HepG2 (cell line): ENCODE measurements around the gene SLC25A45. TPM values are rescaled to one million over a fixed set of nuclear protein-coding genes. Genes with fewer than 3 reads are reported as not detected.

Source experiments
- ARNTL ChIP-seq: sonication (generic); formaldehyde crosslinking; IDR thresholded peaks from 2 replicates; pipeline ENCODE4 v1.4.0; 2020; ENCODE audit warnings: mild to moderate bottlenecking, missing genetic modification reagents
- DDIT3 ChIP-seq: sonication (generic); formaldehyde crosslinking; IDR thresholded peaks from 2 replicates; pipeline ENCODE4 v1.4.0; 2020; ENCODE audit warnings: mild to moderate bottlenecking, missing genetic modification reagents
- DNMT3B ChIP-seq: conservative IDR thresholded peaks from 2 replicates; pipeline ENCODE4 v1.6.1; 2016; ENCODE audit warnings: missing biosample characterization, control low read depth
- EP300 ChIP-seq, 3 experiments: sonication (generic) in 1 of 3; formaldehyde crosslinking in 1 of 3; IDR thresholded peaks; 2 replicates each; pipeline versions ENCODE4 v1.5.1 to v1.6.1; 2011 to 2020; ENCODE audit warnings: low read depth in 2 of 3, low read length in 2 of 3, borderline replicate concordance in 1 of 3, improper control_type of control experiment in 1 of 3, mild to moderate bottlenecking in 1 of 3, missing genetic modification reagents in 1 of 3, moderate library complexity in 1 of 3
- MAZ ChIP-seq, 2 experiments: sonication (generic) in 1 of 2; formaldehyde crosslinking in 1 of 2; IDR thresholded peaks; 2 replicates each; pipeline versions ENCODE4 v1.5.0 to v1.6.1; 2012 to 2020; ENCODE audit warnings: low read depth in 2 of 2, mild to moderate bottlenecking in 2 of 2, borderline replicate concordance in 1 of 2, improper control_type of control experiment in 1 of 2, low read length in 1 of 2, missing genetic modification reagents in 1 of 2, moderate library complexity in 1 of 2
- MED13 ChIP-seq: sonication (generic); formaldehyde crosslinking; IDR thresholded peaks from 2 replicates; pipeline ENCODE4 v1.5.0; 2020; ENCODE audit warnings: missing genetic modification reagents
- PAXIP1 ChIP-seq: sonication (generic); formaldehyde crosslinking; conservative IDR thresholded peaks from 2 replicates; pipeline ENCODE4 v1.4.0; 2020; ENCODE audit warnings: mild to moderate bottlenecking, missing genetic modification reagents, moderate library complexity
- RAD21 ChIP-seq: fragments of 450-650 bp; formaldehyde crosslinking; IDR thresholded peaks from 2 replicates; pipeline ENCODE4 v1.5.0; 2020; ENCODE audit warnings: mild to moderate bottlenecking
- RERE ChIP-seq: IDR thresholded peaks from 2 replicates; pipeline ENCODE4 v1.6.1; 2016; ENCODE audit warnings: low read depth, missing genetic modification reagents, missing compliant biosample characterization
- SUZ12 ChIP-seq: fragments of 150-350 bp; IDR thresholded peaks from 2 replicates; pipeline ENCODE4 v1.6.1; 2014; ENCODE audit warnings: low read depth, low read length
- ZNF160 ChIP-seq: sonication (generic); formaldehyde crosslinking; IDR thresholded peaks from 2 replicates; pipeline ENCODE4 v1.8.0; 2022; ENCODE audit warnings: mild to moderate bottlenecking, inconsistent platforms, missing genetic modification reagents
- ZNF205 ChIP-seq: IDR thresholded peaks from 2 replicates; pipeline ENCODE4 v1.6.1; 2018; ENCODE audit warnings: missing biosample characterization, missing genetic modification reagents
- ZNF256 ChIP-seq: sonication (generic); formaldehyde crosslinking; conservative IDR thresholded peaks from 2 replicates; pipeline ENCODE4 v1.4.0; 2020; ENCODE audit warnings: missing genetic modification reagents
- ZNF292 ChIP-seq: sonication (generic); formaldehyde crosslinking; IDR thresholded peaks from 2 replicates; pipeline ENCODE4 v1.8.1; 2022; ENCODE audit warnings: mild to moderate bottlenecking, low read depth, missing genetic modification reagents, borderline replicate concordance
- ZNF329 ChIP-seq: sonication (generic); formaldehyde crosslinking; IDR thresholded peaks from 2 replicates; pipeline ENCODE4 v1.9.0; 2021; ENCODE audit warnings: low read depth, mild to moderate bottlenecking, missing genetic modification reagents
- ZNF580 ChIP-seq: IDR thresholded peaks from 2 replicates; pipeline ENCODE4 v1.6.1; 2016; ENCODE audit warnings: low read depth, borderline replicate concordance
- ZNF615 ChIP-seq: sonication (generic); formaldehyde crosslinking; IDR thresholded peaks from 2 replicates; pipeline ENCODE4 v1.5.0; 2020; ENCODE audit warnings: mild to moderate bottlenecking, missing genetic modification reagents, borderline replicate concordance
- ZNF761 ChIP-seq: sonication (generic); formaldehyde crosslinking; conservative IDR thresholded peaks from 2 replicates; pipeline ENCODE4 v1.4.0; 2020; ENCODE audit warnings: mild to moderate bottlenecking, missing genetic modification reagents
- ZSCAN22 ChIP-seq: sonication (generic); formaldehyde crosslinking; IDR thresholded peaks from 2 replicates; pipeline ENCODE4 v1.4.0; 2020; ENCODE audit warnings: mild to moderate bottlenecking, missing genetic modification reagents
- polyA plus RNA-seq, 8 experiments: library from polyadenylated mRNA; depleted of rRNA in 3 of 8; stranded (reverse) in 7 of 8; unstranded in 1 of 8; fragments of >200 nt; fragmentation: Illumina TruSeq in 4 of 8; extraction: Trizol in 4 of 8; gene quantifications; 2 replicates each; pipeline versions ENCODE4 v1.2.1 to v1.2.3, GENCODE V29; 2011 to 2016; ENCODE audit warnings: low read depth in 4 of 8, missing spikeins in 1 of 8, mixed read lengths in 1 of 8; ENCODE audit not compliant: insufficient read depth in 1 of 8
- total RNA-seq, 5 experiments: library from RNA; depleted of rRNA; stranded (reverse); fragments of >200 nt; fragmentation: Illumina TruSeq; extraction: Trizol; gene quantifications; 2 replicates each; pipeline ENCODE4 v1.2.3, GENCODE V29; 2016; ENCODE audit warnings: low read depth in 1 of 5

SLC25A45 gene
- total and polyA plus RNA-seq, 2 of the 13 experiments (the other 11 are each of a cell fraction or from before 2014, with no cell fraction given), result 1.2 to 3.4 TPM

GRCh38 chr11:65357856-65358356 is 24.5 kb downstream of the SLC25A45 start (continued):
- no peak for TF ChIP-seq SUZ12
- TF ChIP-seq ZNF205 (CRISPR knock-in tag), result no peak
- TF ChIP-seq DDIT3 (CRISPR knock-in tag), result no peak
- 0 out of 2 replicates have a peak, but pooled peaks have one; percentile 4 for TF ChIP-seq ZNF160
- TF ChIP-seq EP300 (IDR thresholded peaks at IDR 0.05; ENCODE audit: low read depth in 2 of 2, low read length in 2 of 2), result peak in 1 of 2 experiments; percentile 73; a peak in 2 of 4 replicates
- no peak for TF ChIP-seq EP300 (CRISPR knock-in tag; IDR thresholded peaks at IDR 0.05; ENCODE audit: borderline replicate concordance)
- TF ChIP-seq ZSCAN22, result no peak
- no peak for TF ChIP-seq ZNF329 (CRISPR knock-in tag)
- TF ChIP-seq ARNTL (CRISPR knock-in tag), result no peak
- TF ChIP-seq ZNF256 (CRISPR knock-in tag), result no peak
- no peak for TF ChIP-seq DNMT3B (CRISPR knock-in tag)
- peak; percentile 59; the same call in 1 of the 2 replicates for TF ChIP-seq ZNF580 (CRISPR knock-in tag)
- TF ChIP-seq RAD21 (CRISPR knock-in tag), result no peak
- peak; percentile 89 for TF ChIP-seq PAXIP1
- TF ChIP-seq ZNF761 (CRISPR knock-in tag), result no peak
- TF ChIP-seq RERE (CRISPR knock-in tag), result no peak
- no peak for TF ChIP-seq ZNF615 (CRISPR knock-in tag)
- peak; percentile 70; the same call in 1 of the 2 replicates for TF ChIP-seq MAZ (IDR thresholded peaks at IDR 0.05; ENCODE audit: borderline replicate concordance, low read depth, low read length)
- no peak for TF ChIP-seq MAZ (CRISPR knock-in tag; IDR thresholded peaks at IDR 0.05; ENCODE audit: low read depth)
- no peak for TF ChIP-seq MED13 (CRISPR knock-in tag)
- peak; percentile 87; the same call in 1 of the 2 replicates for TF ChIP-seq ZNF292 (CRISPR knock-in tag)
